Measurements from ENCODE around the gene RBFOX2. TPM values are rescaled to one million over a fixed set of nuclear protein-coding genes. Genes with fewer than 3 reads are reported as not detected.
"Not testable (repeated sequence)": the region's sequence is repeated elsewhere in the genome, so short reads cannot be mapped to it uniquely, and the experiment has no call there.

The RBFOX2 gene
- total and polyA plus RNA-seq, 4 donors: 14.2 to 53.6 (median 25.6) TPM

DNA sequence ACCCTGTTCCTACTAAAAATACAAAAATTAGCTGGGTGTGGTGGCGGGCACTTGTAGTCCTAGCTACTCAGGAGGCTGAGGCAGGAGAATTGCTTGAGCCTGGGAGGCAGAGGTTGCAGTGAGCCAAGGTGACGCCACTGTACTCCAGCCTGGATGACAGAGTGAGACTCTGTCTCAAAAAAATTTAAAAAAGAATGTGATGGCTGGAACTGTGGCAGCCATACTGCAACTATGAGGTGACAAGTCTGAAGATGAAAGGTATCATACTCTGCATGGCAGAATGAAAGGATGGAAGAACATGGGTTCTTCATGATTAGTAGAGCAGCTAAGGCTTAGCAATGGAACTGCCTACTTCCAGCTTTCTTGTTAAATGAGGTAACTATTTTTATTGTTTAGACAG, 42.0 kb upstream of the RBFOX2 start:
- not testable (repeated sequence) for H3K9me3 ChIP-seq (ENCODE audit: control insufficient read depth in 4 of 4, low read length in 3 of 4); H3K27ac ChIP-seq (ENCODE audit: low read depth in 1 of 2, low read length in 2 of 2); H3K4me3 ChIP-seq (ENCODE audit: low read depth in 1 of 3, low read length in 3 of 3); H3K9ac ChIP-seq (ENCODE audit: low read depth in 1 of 2, low read length in 2 of 2); H3K27me3 ChIP-seq (ENCODE audit: control insufficient read depth in 4 of 4, insufficient read depth in 4 of 4, low read length in 3 of 4); DNase-seq (ENCODE audit: low spot score); H3K4me1 ChIP-seq (ENCODE audit: control insufficient read depth in 4 of 4, insufficient read depth in 4 of 4, low read length in 3 of 4); H3K36me3 ChIP-seq (ENCODE audit: control insufficient read depth in 4 of 4, insufficient read depth in 3 of 4, low read depth in 1 of 4, low read length in 3 of 4)
- WGBS: 98% methylated on average over 2 of the region's 2 CpGs

DNA sequence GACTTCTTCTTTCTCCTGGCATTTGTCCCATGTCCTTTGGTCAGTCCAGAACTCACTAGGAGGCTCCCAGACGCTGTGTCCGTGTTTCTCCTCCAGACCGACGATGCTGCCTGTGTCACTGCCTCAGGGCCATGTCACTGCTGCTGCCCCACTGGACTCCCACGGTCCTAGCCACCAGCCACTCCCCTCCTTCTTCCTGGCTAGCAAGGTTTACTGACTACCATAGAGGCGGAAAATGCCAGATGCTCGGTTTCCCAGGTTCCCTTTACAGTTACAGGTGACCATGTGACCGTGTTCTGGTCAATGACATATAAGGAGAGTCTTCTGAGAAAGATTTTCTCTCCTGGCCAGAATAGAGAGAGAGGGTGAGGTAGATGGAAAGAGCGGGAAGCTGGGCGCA, 40.7 kb upstream of the RBFOX2 start:
- WGBS: 90% methylated on average over 10 of the region's 10 CpGs
- H3K27ac ChIP-seq (ENCODE audit: low read depth in 1 of 2, low read length in 2 of 2): no peak overlapping the region

DNA sequence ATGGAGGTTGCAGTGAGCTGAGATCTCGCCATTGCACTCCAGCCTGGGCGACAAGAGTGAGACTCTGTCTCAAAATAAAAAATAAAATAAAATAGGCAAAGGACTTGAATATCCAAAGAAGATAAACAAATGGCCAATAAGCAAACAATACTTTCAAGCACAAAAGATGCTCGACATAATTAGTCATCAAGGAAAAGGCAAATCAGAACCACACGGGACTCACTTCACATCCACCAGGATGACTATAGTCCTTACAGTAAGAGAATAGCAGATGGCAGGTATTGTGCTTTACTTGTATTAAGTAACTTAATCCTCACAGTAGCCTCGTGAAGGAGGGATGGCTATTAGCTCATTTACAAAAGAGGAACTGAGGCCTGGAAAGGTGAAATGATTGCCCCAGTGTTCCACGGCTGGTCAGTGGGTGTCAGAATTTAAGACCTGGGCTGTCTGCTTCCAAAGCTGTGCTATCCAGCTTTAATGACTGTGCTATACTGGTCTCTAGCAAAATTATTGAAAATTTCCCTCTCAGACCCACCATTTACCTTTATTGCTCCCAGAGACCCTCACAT, 40.2 kb upstream of the RBFOX2 start:
- H3K9ac ChIP-seq (ENCODE audit: low read depth in 1 of 2, low read length in 2 of 2): no peak overlapping the region
- H3K27me3 ChIP-seq (ENCODE audit: control insufficient read depth in 4 of 4, insufficient read depth in 4 of 4, low read length in 3 of 4): no peaks in the 10 kb centered on the region
- TF ChIP-seq HNF4A (conservative IDR thresholded peaks at IDR 0.05) (no peak), TAF1 (conservative IDR thresholded peaks at IDR 0.05) (no peak), FOXA1 (IDR thresholded peaks at IDR 0.05) (no peak), HNF4G (IDR thresholded peaks at IDR 0.05) (no peak), RXRA (IDR thresholded peaks at IDR 0.05) (no peak), YY1 (IDR thresholded peaks at IDR 0.05) (no peak), NR2F2 (IDR thresholded peaks at IDR 0.05) (no peak)
- TF ChIP-seq, protein P1, sequence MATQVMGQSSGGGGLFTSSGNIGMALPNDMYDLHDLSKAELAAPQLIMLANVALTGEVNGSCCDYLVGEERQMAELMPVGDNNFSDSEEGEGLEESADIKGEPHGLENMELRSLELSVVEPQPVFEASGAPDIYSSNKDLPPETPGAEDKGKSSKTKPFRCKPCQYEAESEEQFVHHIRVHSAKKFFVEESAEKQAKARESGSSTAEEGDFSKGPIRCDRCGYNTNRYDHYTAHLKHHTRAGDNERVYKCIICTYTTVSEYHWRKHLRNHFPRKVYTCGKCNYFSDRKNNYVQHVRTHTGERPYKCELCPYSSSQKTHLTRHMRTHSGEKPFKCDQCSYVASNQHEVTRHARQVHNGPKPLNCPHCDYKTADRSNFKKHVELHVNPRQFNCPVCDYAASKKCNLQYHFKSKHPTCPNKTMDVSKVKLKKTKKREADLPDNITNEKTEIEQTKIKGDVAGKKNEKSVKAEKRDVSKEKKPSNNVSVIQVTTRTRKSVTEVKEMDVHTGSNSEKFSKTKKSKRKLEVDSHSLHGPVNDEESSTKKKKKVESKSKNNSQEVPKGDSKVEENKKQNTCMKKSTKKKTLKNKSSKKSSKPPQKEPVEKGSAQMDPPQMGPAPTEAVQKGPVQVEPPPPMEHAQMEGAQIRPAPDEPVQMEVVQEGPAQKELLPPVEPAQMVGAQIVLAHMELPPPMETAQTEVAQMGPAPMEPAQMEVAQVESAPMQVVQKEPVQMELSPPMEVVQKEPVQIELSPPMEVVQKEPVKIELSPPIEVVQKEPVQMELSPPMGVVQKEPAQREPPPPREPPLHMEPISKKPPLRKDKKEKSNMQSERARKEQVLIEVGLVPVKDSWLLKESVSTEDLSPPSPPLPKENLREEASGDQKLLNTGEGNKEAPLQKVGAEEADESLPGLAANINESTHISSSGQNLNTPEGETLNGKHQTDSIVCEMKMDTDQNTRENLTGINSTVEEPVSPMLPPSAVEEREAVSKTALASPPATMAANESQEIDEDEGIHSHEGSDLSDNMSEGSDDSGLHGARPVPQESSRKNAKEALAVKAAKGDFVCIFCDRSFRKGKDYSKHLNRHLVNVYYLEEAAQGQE (IDR thresholded peaks at IDR 0.05): no peak
- TF ChIP-seq, protein P2, sequence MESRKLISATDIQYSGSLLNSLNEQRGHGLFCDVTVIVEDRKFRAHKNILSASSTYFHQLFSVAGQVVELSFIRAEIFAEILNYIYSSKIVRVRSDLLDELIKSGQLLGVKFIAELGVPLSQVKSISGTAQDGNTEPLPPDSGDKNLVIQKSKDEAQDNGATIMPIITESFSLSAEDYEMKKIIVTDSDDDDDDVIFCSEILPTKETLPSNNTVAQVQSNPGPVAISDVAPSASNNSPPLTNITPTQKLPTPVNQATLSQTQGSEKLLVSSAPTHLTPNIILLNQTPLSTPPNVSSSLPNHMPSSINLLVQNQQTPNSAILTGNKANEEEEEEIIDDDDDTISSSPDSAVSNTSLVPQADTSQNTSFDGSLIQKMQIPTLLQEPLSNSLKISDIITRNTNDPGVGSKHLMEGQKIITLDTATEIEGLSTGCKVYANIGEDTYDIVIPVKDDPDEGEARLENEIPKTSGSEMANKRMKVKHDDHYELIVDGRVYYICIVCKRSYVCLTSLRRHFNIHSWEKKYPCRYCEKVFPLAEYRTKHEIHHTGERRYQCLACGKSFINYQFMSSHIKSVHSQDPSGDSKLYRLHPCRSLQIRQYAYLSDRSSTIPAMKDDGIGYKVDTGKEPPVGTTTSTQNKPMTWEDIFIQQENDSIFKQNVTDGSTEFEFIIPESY (IDR thresholded peaks at IDR 0.05): no peak
- TF ChIP-seq, protein P3, sequence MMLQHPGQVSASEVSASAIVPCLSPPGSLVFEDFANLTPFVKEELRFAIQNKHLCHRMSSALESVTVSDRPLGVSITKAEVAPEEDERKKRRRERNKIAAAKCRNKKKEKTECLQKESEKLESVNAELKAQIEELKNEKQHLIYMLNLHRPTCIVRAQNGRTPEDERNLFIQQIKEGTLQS (IDR thresholded peaks at IDR 0.05): no peak
- TF ChIP-seq, protein P4, sequence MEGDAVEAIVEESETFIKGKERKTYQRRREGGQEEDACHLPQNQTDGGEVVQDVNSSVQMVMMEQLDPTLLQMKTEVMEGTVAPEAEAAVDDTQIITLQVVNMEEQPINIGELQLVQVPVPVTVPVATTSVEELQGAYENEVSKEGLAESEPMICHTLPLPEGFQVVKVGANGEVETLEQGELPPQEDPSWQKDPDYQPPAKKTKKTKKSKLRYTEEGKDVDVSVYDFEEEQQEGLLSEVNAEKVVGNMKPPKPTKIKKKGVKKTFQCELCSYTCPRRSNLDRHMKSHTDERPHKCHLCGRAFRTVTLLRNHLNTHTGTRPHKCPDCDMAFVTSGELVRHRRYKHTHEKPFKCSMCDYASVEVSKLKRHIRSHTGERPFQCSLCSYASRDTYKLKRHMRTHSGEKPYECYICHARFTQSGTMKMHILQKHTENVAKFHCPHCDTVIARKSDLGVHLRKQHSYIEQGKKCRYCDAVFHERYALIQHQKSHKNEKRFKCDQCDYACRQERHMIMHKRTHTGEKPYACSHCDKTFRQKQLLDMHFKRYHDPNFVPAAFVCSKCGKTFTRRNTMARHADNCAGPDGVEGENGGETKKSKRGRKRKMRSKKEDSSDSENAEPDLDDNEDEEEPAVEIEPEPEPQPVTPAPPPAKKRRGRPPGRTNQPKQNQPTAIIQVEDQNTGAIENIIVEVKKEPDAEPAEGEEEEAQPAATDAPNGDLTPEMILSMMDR (IDR thresholded peaks at IDR 0.05; ENCODE audit: low read depth, low read length, missing input control): no peak
- H3K36me3 ChIP-seq (ENCODE audit: control insufficient read depth in 4 of 4, insufficient read depth in 3 of 4, low read depth in 1 of 4, low read length in 3 of 4): no peaks in the 10 kb centered on the region
- H3K4me1 ChIP-seq (ENCODE audit: control insufficient read depth in 4 of 4, insufficient read depth in 4 of 4, low read length in 3 of 4): peaks cover 3 to 13% (median 9%) of the 10 kb centered on the region in 4 donors
- 85% methylated on average over 6 of the region's 6 CpGs for WGBS
- H3K4me3 ChIP-seq (ENCODE audit: low read depth in 1 of 3, low read length in 3 of 3): no peak overlapping the region
- H3K9me3 ChIP-seq (ENCODE audit: control insufficient read depth in 4 of 4, low read length in 3 of 4): no peaks in the 10 kb centered on the region
- no peak for DNase-seq (ENCODE audit: low spot score)
- H3K27ac ChIP-seq (ENCODE audit: low read depth in 1 of 2, low read length in 2 of 2): no peak overlapping the region

More for the DNA sequence above, 40.7 kb upstream of the RBFOX2 start:
- no peak for DNase-seq (ENCODE audit: low spot score)
- peaks cover 3 to 13% (median 9%) of the 10 kb centered on the region in 4 donors for H3K4me1 ChIP-seq (ENCODE audit: control insufficient read depth in 4 of 4, insufficient read depth in 4 of 4, low read length in 3 of 4)
- no peaks in the 10 kb centered on the region for H3K36me3 ChIP-seq (ENCODE audit: control insufficient read depth in 4 of 4, insufficient read depth in 3 of 4, low read depth in 1 of 4, low read length in 3 of 4)
- TF ChIP-seq JUND (IDR thresholded peaks at IDR 0.05): no peak
- TF ChIP-seq, protein P3 (IDR thresholded peaks at IDR 0.05): no peak
- no peak for TF ChIP-seq NR2F2 (IDR thresholded peaks at IDR 0.05)
- TF ChIP-seq GABPA (IDR thresholded peaks at IDR 0.05 in 1 of 2, conservative IDR thresholded peaks at IDR 0.05 in 1 of 2): no peak
- TF ChIP-seq TAF1 (conservative IDR thresholded peaks at IDR 0.05): no peak
- TF ChIP-seq, protein P4 (IDR thresholded peaks at IDR 0.05; ENCODE audit: low read depth, low read length, missing input control): no peak
- TF ChIP-seq FOXA2 (IDR thresholded peaks at IDR 0.05): no peak
- TF ChIP-seq YY1 (IDR thresholded peaks at IDR 0.05): no peak
- TF ChIP-seq RXRA (IDR thresholded peaks at IDR 0.05): no peak
- no peak for TF ChIP-seq FOXA1 (IDR thresholded peaks at IDR 0.05)
- no peak overlapping the region for H3K9ac ChIP-seq (ENCODE audit: low read depth in 1 of 2, low read length in 2 of 2)
- no peaks in the 10 kb centered on the region for H3K9me3 ChIP-seq (ENCODE audit: control insufficient read depth in 4 of 4, low read length in 3 of 4)
- no peak overlapping the region for H3K4me3 ChIP-seq (ENCODE audit: low read depth in 1 of 3, low read length in 3 of 3)
- H3K27me3 ChIP-seq (ENCODE audit: control insufficient read depth in 4 of 4, insufficient read depth in 4 of 4, low read length in 3 of 4): no peaks in the 10 kb centered on the region
